GM21515 (cell line): ENCODE results near the gene ATRNL1.

Source experiments
- ATAC-seq: cut with Tn5 transposase; IDR thresholded peaks from one replicate; pipeline ENCODE4 v1.9.1; 2021; ENCODE audit not compliant: unreplicated experiment

Gene ATRNL1

DNA sequence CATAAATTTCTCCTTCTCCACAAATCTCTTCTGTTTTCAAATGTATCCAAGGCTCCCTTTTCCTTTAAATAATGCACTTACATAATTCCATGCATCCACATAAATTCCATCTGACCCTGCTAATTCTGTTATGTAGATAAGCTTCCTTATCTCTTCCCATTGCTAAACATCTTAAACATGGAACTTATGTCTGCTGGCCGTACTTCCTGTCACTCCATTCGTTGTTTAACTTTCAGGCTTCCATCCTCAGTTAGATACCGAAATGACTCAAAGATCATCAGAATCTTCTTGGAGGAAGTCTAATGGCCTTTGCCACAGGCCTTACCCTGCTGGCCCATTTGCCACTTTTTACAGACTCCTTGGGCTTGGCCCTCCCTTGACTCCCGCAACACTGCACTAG lies 848.9 kb downstream of the ATRNL1 start:
- ATAC-seq: no peak

DNA sequence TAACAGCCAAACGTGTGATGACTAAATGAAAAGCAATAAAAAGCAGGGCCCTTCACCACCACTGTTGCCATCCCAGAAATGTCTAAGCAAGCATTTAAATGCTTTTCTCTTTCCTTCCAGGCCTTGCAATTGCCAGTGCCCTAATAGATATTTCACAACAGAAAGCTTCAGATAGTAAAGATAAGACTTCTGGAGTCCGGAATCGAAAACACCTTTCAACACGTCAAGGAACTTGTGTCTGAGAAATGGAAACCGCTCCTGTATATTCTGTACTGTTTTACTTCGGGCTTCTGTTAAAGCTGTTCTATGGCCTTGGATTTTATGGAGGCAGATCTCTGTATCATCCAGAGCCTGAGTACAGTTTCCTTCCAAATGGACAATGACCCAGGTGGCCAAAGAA lies 851.4 kb downstream of the ATRNL1 start:
- no peak for ATAC-seq

DNA sequence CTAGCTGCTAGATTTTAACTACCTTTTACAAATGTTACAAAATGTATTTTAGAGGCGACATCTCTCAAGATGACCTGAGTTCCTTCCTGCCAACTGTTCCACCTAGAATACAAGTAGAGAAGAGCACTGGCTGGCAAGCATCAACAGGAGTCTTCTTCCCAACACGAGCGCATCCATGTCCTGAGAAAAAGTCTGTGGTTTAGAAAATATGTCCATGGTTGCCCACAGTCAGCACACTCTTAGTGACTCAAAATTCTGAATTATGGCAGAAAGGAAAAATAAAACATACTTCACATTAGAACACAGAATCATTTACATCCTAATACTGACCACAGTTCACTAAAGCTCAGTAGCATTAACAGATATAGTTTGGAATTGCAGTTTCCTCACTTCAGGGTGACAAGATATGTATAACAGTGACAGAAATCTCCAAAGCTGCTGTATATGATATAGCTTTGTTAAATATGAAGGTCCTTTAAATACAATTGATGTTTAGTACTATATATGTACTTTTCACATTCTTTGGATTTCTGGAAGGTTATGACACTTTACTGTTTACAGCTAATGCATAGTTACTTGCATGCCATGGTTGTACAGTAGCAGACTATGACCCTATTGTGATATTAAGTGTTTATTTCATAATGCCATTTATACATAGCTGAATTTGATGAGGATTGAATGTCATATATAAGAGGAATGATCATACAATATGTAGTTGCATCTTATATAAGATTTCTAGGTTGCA lies 852.7 kb downstream of the ATRNL1 start:
- no peak for ATAC-seq

DNA sequence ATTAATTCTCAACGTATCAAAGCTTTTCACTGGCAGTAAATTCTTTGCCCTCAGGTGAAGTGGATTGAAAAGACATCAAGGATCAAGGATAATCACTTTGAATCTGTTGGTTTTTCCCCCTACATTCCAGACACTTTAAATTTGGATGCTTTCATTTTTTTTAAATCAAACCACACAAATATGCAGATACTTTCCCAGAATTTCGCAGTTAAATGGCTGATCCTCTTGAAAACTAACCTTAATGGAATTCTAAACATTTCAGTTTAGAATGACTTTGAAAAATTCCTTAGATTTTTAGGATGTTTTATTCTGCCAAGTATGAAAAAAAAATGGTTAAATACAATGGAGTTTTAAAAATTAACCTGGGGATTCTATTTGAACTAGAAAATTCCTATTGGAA lies 853.9 kb downstream of the ATRNL1 start:
- no peak for ATAC-seq

DNA sequence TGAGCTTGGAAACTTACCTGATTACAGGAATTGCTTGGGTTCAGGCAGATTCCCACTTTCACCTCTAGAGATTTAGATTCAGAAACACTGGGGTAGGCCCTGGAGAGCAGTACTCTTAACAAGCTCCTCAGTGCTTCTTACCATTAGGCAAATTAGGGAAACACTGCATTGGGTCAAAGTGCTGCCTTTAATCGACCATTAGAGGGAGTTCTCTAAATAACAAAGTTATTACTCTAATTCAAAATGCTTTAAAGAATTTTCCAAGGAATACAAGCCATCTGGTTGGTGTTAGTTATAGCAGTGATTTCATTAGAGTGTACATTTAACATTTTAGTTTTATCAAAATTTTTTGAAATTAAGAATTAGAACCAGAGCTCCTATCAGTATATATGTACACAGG lies 855.3 kb downstream of the ATRNL1 start:
- no peak for ATAC-seq

DNA sequence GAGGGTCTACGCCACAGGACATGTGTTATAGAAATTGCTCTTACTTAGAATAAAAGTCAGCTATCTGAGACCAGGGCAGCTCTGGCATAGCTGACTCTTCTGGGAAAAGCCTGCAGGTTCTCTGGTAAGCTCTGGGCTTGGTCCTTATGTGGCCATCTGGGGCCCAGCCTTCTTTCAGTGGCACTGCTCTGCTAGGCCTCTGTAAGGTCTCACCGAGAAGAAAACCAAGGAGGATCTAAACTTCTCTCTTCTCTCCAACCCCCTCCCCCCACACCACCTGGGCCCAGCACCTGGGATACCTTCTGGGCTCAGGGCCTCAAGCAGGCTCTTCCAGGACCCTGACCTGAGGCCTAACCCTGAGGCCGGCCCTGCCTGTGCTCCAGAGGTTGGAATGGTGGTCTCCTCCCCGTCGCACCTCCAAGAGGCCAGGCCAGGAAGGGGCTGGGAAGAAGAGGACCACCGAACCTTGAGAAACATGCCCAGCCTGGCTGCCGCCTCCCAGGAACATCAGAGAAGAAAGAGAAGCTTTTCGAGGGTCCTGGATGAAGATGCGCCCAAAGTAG lies 856.2 kb downstream of the ATRNL1 start:
- ATAC-seq: no peak

DNA sequence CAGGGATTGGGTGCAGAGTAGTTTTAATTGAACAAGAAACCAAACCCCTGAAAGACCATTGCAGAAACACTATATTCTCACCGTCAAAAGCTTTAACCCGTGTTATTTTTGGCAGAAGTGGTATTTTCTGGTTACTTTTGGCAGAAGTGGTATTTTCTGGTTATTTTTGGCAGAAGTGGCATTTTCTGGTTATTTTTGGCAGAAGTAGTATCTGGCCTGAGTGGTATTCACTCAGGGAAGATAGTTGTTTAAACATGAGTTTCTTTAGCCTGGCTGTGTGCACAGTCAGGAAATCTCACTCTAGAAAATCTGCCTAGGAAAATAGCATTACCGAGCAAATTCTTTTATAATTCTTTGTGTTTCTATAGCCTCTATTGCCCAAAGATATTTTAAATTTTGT lies 857.2 kb downstream of the ATRNL1 start:
- no peak for ATAC-seq

DNA sequence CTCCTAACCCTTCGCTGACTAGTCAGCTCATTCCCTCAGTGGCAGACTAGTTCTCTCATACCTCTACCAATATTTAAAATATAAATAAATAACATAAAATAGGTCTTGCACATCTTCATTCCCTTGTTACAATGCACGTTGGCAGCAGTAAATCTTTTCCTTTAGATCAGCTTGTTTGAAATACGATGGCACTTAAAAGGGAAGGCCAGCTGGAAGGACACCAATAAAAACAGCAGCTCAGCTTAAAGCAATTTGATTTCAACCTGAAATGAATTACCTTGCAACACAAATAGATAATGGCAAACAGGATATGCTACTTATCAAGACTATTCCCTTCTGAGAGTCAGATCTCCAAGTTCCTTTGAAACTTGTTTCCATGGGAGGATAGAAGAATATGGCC lies 858.1 kb downstream of the ATRNL1 start:
- no peak for ATAC-seq

DNA sequence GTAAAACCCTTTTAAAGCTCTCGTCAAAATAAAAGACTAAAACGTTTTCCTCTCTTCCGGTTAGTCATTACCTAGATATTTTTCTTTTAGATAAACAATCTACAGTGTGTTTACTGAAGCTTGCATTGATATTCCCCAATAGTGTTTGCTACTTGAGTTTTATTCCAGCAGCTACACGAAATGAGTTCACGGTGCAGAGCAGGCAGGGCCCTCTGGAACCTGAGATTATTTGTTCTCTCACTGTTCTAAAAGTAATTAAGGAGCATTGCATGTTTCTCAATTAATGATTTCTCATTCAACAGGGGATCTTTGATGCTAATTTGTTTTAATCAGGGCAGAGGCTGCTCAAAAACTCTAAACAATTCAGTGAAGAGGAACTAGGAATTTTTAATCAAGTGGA lies 860.1 kb downstream of the ATRNL1 start:
- ATAC-seq: no peak

DNA sequence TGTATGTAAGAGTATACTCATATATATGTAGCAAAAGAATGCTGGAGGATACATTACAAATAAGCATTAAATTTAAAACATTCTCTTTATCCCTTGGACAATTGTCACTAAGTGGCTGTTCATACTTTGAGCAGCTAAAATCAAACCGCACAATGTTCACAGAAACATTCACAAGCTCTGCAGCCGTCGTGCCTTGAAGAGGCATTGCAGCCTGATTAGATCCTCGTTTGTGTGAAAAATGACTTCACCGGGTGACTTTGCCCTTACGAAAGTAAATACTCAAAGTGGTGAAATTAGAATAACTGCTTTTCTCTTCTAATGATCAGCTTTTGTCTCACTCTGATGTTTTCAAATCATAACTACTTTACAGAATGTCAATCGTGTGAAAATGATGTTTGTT lies 860.8 kb downstream of the ATRNL1 start:
- no peak for ATAC-seq

DNA sequence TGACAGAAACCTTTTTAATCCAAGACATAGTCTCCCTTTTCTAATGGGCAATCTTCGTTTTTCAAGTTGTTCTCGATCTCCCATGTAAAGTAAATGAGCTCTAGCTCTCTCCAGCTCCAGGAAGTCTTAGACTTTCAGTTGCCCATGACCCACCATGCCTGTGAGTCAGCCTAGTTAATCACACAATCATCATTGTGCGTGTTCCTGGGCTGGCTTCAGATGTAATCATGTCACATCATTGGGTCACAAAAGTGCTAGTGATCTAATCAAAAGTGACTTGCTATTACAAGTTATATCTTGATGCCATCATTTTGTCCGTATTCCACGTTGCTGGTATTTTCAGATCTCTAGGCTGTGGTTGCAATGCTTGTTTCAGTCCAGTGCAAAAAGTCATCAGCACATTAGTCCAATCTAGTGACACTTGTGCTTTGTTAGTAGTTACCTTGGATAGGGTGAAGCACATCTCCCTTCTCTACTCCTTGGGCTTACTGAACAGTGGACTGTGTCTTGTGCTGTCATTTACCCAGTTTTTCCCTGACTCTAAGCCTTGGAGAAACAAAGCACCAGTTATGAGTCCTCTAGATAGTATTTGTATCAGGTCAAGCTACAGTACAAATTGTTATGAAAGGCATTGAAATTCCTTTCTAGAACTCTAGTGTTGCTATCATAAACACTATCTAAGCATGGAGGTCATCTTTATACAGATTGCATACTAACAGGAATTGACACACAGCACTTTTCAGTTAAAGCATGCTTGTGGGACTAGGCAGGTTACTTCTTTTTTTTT lies 863.3 kb downstream of the ATRNL1 start:
- no peak for ATAC-seq

DNA sequence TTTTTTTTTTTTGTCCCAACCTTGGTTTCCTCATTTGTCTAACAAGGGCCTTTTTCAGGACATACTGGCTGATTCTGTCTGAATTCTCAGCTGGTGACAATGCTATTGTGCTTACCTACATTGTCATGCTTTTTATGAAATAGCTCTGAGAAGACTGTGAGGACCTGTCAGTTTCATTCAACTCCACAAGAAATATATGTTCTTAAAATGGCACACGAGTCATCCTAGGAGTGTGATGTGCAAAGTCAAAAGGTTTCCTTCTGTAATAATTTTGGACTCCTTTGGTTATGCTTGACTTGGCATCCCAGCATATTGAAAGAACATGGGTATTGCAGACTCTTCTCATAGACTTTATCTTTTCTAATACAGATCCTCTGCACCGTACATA lies 863.8 kb downstream of the ATRNL1 start:
- ATAC-seq: no peak

DNA sequence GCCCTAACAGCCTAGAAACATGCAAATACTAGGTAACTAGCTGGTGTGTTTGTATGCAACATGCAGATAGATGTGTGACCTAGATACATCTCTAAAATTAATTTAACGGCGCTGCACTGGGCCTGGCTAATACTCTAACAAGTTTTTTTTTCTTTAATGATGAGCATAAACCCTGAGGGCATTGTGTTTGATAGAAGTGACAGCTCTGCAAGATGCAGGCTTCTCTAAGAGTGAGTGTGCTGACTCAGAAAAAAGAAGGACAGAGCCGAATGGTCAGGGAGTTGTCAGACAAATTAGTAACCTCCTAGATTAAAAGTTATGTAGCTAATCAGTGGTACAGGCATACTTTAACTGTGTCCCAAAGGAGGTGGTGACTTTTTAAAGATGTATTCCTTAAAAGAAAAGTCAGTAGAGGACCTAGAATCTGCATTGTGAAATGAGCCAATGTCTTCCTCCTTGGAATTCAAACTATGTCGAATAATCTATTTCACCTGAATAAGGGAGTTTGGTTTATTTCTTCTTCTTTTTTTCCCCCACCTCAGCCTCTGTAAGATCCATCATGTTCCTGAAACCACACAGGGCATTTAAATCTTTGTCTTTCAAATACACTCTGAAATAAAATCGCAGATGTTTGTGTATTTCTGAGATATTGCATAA lies 864.7 kb downstream of the ATRNL1 start:
- no peak for ATAC-seq

DNA sequence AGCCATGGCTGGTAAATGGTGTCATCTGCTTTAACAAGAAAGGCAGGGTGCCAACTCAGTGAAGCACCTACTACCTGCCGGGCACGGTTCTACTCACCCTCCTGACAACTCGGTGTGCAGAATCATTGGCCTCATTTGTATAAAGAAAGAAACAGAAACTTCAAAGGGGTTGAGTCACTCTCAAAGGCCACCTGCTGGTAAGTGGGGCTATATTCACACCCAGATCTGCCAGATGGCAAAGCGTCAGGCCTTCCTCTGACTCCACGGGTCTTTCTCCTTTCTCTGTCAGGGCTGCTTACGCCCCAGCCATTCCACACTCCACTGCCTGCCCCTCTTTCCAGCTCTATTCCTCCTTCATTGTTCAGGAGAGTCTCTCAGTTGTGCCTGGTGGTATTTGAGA lies 870.7 kb downstream of the ATRNL1 start:
- no peak for ATAC-seq

DNA sequence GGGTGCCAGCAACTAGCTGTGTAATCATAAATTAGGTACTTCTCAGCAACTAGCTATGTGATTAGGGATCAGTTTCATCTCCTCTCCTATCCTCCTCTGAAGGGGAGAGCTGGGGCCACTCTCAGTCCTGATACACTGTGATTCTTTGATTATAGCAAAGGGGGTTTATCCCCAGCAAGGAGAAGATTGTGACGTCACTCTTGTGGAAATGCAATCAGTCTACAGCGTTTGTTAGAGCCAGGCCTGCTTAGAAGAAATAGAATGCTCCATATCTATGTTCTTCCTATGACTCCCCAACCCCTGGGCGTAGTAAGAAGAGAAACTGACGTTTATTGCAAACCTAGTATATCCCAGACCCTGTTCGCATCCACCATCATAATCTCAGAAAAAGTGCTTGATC lies 871.7 kb downstream of the ATRNL1 start:
- no peak for ATAC-seq

DNA sequence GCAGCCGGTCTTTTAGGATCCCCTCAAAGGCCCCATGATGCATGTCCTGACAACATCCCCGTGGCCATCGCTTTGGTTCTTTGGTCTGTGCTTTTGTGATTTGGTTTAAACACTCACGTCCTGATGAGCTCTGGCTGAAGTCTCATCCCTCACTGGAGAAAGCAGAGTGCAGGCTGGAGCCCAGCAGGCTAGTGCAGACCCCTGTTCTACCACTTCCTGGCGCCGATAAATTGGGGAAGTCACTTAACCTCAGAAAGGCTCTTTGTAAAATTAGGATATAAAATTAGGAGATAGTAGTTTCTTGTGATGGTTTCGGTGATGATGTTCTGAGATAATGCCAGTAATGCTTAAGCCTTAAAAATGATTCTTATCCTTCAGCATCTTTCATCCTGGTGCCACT lies 872.2 kb downstream of the ATRNL1 start:
- no peak for ATAC-seq

DNA sequence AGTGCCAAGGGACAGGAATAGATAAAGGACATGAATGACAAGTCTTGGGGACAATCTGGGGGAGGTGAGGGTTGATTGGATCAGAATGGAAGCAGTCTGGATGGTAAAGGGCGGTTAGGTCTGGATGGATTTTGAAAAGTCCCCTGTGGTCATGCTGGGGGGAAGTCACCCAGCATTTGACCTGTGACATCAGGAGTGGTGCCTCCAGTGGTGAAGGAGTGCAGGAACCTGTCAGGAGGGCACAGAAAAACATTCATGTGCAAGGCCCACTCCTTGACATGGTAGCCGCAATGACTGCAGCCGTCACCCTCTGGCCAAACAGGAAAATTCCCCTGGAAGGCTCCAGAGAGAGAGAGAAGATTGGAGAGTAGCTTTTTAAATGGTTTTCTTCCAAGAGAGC lies 875.1 kb downstream of the ATRNL1 start:
- no peak for ATAC-seq

DNA sequence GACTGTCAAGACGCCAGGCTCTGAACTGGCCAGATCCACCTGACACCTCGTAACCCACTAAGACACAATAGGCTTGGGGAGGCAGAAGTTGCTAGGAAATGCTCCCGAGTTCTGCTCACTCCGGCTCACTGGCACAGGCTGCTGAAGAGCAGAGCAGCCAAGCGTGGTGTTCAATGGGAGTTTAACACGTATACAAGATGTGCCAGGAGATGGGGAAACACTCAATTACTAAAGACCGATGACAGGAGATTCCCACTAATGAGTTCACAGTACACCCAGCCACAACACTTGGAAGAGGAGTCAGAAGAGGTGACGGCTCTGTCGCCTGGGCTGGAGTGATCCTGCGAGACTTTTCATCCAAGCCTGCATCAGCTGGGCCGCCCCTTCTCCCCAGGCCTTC lies 876.4 kb downstream of the ATRNL1 start:
- ATAC-seq: no peak

DNA sequence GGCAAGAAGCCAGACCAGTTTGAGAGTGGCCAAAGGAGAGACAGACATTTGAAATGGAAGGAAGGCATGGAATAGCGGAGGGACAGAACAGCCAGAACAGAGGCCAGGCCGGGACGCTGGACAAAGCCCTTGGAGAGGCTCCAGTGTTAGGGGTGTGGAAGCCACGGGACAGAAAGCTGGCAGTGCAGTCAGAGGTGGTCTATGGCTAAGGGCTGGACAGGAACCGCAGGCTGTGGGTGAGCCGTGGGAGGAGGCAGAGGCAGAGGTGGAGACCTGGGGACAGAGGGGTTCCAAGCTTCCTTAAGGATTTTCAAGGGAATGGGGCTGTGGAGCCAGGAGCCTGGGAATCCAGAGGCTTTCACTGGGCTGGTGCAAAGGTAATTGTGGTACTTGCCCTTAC lies 878.8 kb downstream of the ATRNL1 start:
- no peak for ATAC-seq

DNA sequence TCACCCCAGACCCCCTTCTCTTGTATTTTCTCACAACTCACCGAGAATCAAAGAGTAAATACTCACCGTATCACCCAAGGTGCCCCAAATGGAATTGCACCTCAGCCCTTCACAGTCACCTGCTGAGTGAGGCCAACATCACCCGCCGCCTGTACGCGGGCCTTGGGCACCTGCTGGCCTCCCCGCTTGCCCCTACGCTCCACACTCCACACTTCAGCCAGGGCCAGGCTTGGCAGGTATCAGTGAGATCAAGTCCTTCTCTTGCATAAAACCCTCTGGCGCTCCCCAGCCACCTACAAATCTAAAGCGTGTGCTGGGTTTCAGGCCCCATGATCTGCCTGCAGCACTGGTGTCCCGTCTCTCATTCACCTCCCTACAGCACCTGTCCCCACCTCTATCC lies 879.3 kb downstream of the ATRNL1 start:
- no peak for ATAC-seq

DNA sequence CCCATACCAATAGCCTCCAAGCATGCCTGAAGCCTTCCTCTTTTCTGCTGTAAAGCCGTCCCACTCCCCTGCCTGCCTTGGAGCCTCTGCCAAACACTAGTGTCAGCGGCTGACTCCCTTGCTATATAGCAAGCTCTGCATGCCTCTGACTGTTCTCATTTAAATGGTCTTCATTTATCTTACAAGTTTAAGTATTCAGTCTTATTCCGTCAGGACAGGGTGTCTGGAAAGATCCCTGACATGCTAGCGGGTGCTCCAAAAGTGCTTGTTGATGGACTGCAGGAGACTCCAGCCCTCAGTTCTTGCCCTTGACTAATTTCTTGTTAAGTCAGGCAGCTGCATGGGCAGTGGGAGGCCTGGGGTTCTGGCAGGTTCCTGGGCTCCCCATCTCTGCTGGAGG lies 881.2 kb downstream of the ATRNL1 start:
- no peak for ATAC-seq
